Activated CD4-positive, alpha-beta T cell treated with anti-CD3 and anti-CD28 coated beads, Interleukin-2, amount 50 U/mL, for 16 hours (primary cell): Measurements from ENCODE around the gene PTGES2.
A peak's percentile ranks its signal among the peaks of the same experiment; 100 is the strongest.

ENCODE experiments used
- DNase-seq: peaks from one replicate; pipeline ENCODE4 v3.0.0-alpha.2; 2020

Gene PTGES2

DNA sequence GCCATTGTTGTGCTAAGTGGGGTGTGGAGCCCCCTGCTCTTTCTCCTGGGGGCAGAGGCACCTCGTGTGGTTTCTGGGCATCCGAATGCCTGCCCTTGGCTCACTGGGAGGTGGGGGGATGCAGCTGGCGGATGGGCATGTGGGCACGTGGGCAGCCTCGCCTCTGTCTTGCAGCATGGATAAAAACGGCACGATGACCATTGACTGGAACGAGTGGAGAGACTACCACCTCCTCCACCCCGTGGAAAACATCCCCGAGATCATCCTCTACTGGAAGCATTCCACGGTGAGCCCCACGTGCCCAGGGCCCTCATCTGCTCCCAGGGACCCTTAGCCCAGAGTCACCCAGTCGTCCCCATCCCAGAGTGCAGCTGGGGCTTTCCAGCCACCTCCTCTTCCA lies 25.3 kb downstream of the PTGES2 start:
- DNase-seq = no peak

- no peak for DNase-seq
Observed at GRCh38 chr9:128101690-128102089, 25.8 kb downstream of the PTGES2 start.

GRCh38 chr9:128101231-128101661 lies 26.3 kb downstream of the PTGES2 start:
- no peak for DNase-seq

GRCh38 chr9:128100581-128100980 lies 26.9 kb downstream of the PTGES2 start:
- no peak for DNase-seq

DNA sequence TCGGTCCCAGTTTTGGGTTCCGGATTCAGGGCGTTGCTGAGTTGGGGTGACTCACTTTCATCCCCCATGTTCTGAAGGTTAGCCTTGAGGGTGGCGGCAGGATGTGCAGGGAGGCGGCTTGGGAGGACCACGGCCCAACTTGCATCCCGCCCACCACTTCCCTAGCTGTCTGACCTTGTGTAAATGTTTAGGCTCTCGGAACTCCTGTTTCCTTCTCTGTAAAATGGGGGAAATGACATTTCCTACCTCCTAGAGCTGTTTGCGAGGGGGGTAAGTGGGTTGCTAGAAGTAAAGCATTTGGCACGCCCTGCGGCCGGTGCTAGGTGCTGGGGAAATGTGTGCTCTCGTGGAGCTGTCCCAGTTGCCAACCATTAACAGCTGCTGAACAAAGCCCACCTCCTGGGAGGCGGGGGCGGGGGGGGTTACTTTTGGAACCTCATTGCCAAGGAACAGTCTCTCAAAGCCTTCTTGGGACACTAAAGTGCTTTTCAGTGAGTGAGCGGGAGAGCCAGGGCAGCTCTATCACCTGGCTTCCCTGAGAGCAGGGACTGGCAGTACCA lies 27.5 kb downstream of the PTGES2 start:
- no peak for DNase-seq

DNA sequence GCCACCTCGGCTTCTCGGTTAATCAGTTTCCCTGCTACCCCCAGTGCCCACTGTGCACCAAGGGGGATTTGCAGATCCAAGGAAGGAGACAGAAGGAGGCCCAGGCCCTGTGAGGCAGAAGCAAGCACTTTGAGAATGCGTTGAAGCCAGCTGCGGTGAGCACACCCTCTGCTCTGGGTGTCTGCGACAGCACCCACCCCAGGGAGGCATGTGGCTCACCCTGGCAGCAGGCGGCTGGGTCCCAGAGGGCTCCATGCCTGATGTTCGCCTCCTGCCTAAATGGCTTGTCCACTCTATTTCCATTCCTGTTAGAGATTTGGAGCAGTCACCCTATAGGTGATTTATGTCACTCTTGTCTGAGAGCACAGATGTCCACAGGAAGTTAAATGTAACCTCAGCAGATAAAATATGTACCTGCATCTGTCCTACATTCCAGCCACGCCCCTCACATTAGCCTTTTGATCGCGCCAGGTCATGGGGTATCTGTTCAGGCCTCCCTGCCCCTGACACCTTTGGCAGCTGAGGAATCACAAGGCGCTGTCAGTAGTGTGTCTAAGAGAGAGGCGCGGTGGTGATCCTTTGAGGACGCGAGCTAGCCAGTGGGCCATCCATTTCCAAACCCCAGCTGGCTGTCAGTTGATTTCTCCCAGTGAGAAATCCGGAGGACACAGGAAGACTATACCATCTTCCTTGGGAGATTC lies 28.1 kb downstream of the PTGES2 start:
- DNase-seq = no peak

DNA sequence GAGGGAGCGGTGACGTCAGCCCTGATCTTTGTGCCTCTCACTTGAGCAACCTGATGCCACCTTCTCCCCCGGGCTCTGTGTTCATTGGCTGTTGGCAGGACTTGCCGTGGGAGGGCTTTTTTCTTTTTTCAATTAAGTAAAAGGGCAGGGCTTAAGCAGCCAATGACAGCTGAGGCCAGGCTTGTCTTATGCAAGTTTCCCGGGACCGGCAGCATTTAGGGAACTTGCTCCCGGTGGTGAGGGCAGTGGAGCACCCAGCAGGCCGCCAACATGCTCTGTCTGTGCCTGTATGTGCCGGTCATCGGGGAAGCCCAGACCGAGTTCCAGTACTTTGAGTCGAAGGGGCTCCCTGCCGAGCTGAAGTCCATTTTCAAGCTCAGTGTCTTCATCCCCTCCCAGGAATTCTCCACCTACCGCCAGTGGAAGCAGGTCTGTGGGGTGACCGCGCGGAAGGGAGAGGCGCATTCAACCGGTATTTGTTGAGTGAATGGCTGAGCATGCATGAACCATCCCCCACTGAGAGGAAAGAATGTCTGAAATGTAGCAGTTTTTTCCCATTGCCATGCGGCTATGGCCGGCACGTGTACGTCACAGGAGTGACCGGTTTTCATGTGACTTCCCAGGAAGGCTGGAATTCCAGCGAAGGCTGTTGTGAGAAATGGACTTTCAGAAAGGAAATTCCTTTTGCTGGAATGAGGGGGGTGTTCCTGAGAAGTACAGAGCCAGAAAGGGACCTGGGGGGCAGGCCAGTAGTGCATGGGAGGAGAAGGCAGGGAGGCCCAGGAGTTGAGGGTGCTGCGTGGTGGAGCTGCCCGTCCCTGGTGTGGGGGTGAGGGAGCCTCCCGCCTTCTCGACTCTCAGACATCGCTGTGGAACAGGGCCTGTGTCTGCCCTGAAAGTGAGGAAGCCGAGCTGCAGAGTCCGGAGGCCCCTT lies 29.0 kb downstream of the PTGES2 start:
- peak; percentile 30 for DNase-seq

GRCh38 chr9:128097543-128098296 lies 29.8 kb downstream of the PTGES2 start:
- no peak for DNase-seq

DNA sequence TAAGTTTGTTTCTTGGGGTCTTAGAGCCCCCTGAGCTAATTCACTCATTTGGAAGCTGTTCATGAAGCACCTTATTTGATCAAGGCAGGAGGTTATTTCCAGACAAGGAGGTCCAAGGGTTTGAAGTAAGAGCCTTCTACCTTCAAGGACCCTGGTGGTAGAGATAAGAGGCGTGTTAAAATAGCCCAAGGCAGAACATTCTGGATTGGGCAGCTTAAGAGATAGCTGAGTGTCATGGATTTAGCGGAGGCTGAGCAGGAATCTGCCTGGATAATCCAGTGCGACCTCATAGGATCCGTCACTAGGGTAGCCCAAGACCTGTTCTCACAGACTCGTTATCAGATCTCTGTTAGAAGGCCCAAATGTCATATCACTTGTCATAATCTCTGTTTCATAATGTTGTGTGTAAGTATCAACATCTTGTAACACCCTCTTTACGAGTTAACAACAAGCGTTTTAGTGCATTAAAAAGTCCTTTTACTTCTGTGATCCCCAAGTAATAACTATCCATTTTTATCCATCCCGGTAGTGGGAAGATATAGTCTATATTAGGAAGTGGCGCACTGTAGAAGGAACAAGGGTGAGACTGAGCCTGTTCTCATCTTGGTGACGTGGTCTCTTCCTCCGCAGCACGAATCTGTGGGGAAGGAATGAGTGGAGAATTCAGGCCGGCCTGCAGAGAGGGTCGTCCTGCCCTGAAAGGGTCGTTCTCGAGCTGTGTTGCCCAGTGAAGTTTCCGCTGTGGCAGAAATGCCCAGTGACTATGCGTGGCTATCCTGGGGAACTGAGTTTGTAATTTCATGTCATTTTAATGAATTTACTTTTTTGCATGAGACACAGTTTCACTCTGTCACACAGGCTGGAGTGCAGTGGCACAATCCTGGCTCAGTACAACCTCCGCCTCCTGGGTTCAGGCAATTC lies 30.7 kb downstream of the PTGES2 start:
- no peak for DNase-seq

DNA sequence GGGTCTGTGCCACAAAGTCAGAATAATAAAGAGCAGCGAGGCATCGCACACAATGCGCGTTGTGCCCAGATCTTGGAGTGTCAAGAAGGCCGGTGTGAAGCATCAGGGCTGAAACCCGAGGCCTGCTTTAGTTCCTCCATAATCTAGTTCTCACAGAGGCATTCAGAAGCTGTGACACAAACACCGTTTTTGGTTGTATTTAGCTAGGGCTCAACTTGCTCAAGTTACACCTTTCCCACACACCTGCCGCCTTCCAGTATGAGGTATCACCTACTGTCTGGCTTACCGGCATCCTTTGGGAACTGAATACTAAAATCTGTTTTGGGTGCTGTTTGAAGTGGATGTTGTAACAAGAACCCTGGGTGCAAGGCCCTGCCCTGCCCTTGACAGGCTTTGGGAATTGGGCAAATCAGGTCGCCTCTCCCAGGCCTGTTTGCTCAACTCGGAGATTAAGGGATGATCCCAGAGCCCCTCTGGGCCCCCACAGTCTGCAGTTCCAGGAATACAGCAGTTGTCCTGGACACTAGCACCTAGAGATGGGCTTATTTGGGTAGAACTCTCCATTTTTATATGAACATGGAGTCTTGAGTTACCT lies 32.5 kb downstream of the PTGES2 start:
- no peak for DNase-seq

DNA sequence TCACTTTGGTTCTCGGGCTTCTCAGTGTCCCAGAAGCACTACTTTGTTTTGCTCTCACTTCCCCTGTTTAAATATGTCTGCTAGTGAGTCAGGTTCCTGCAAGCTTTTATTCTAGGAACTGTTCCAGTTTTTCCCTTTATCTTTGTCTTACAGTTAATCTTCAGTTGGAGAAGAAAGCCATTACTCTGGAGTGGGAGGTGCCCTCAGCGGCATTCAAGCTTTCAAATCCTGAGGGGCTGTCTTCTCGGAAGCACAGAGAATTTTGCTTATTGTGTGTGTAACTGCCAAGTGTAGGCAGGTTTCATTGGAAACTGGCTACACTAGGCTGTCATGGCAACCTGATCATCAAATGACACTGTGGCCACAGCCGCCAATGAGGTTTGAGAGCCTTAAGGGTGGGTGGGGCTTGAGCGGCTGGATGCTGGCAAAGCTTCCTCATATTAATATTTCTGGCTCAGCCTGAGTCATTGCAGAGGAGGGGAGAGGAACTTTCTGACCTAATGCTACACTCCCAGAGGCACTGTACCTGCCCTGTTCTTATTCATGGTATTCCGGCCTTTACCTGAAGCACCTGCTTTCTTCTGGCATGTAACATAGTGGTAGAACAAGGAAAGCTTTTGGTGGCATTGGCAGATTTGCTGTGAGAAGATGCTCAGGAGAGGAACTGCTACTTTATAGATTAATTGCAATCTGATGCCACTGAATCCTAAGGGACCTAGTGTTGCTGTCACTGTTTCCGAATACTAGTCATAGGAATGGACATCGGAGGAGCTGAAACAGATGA lies 33.2 kb downstream of the PTGES2 start:
- DNase-seq = peak; percentile 87

DNA sequence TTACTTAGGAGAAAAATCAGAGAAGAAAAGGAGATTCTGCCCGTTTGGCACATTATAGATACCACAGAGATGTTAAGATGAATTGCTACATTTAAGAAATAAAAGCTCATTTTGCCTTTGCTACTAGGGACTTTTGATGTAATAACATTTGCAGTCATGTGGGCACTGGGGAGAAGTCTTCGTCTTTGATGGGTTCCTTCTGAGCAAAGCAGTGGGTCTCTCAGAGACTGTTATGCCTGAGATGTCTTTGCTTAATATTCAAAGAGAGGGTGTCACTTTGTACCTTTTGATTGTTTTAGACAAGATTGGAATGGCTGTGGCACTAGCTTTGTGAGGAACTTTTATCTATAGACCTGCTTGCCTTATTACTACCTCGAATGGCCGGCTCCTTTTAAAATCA lies 34.5 kb downstream of the PTGES2 start:
- no peak for DNase-seq

GRCh38 chr9:128092199-128092977 lies 35.1 kb downstream of the PTGES2 start:
- DNase-seq = no peak

DNA sequence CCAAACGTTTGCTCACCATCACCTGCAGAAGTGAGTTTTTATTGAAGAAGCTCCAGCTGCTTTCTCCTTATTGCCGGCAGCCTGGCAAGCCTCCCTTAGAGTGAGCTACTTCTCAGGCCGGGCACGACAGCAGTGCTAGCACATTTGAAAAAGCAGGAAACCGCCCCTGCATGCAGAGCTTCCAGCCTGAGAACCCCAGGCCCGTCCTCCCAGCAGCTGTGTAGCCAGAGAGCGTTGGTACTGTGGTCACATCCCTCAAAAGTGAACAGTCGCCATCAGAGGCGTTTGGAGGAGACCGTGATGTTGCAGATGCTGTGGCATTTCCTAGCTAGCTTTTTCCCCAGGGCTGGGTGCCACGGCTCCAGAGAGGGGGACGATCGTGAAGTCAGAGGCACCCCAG lies 36.0 kb downstream of the PTGES2 start:
- no peak for DNase-seq

- no peak for DNase-seq
Observed at GRCh38 chr9:128091144-128091543, 36.4 kb downstream of the PTGES2 start.

GRCh38 chr9:128089299-128089698 lies 38.2 kb downstream of the PTGES2 start:
- DNase-seq = no peak

DNA sequence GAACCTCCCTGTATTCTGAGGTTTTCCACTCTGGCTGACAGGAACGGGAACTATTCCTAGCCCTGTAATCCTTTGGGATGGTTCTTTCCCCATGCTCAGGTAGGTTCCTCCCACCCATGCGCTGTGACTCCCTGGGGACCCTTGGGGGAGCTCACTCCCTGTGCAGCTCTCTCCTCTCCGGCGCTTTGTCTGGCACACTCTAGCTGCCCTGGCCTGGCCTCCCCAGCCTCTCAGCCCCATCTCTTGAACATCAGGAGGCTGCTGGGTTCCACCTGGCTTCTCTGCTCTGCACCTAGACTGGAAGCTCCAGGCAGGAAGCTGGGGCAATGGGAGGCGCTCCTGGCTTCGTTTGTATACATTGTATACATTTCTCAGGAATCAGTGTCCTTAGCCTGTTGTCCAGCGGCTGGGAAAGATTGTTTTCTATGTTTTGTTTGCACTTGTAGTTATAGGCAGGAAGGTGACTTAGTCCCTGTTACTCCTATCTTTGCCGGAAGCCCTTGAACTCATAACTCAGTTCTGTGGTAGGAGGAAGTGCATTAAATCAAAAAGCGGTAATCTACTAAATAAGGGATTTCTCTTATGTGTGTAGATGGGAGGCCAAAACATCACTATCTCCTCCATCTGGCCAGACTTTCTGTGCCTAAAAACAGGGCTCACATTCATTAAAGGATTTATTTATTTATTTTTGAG lies 39.1 kb downstream of the PTGES2 start:
- DNase-seq = no peak

GRCh38 chr9:128087262-128087661 lies 40.3 kb downstream of the PTGES2 start:
- DNase-seq = no peak

- DNase-seq = no peak
Observed at GRCh38 chr9:128085943-128086342, 41.6 kb downstream of the PTGES2 start.
